CD4-positive, alpha-beta T cell treated with Interleukin-6 at 100 ng/mL for 8 hours (primary cell): ENCODE measurements around the gene RBP2.

ENCODE experiments used
- DNase-seq: peaks from one replicate; pipeline ENCODE4 v3.0.0-alpha.2; 2020; ENCODE audit warnings: mixed read lengths, low spot score

RBP2 gene

GRCh38 chr3:139476348-139476747 is at the start of gene RBP2:
RBP2 (minus strand) TSS chr3:139476516; CDS start chr3:139476459, 57 bp downstream.
- no peak for DNase-seq

GRCh38 chr3:139524841-139525636 is 48.7 kb upstream of the RBP2 start:
- DNase-seq, result no peak

GRCh38 chr3:139523718-139524117 is 47.4 kb upstream of the RBP2 start:
- no peak for DNase-seq

- DNase-seq, result no peak
Measured at GRCh38 chr3:139523166-139523565, 46.9 kb upstream of the RBP2 start.

GRCh38 chr3:139522421-139522820 is 46.1 kb upstream of the RBP2 start:
- no peak for DNase-seq

- DNase-seq, result no peak
Measured at GRCh38 chr3:139521816-139522215, 45.5 kb upstream of the RBP2 start.

DNA sequence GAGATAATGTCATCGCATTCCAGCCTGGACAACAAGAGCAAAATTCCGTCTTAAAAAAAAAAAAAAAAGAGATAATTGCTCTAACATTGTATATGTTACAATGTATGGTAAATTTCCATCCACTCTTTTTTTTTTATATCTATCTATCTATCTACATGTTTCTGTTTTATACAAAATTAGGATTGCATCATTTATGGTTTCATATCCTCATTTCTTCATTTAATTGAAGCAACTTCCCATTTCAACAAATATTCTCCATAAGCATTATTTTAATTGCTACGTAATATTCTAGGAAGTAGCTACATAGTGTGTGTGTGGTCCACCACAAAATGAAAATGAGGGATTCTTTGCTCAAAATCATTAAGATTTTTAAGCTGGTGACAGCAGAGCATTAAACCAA is 44.8 kb upstream of the RBP2 start:
- no peak for DNase-seq

DNA sequence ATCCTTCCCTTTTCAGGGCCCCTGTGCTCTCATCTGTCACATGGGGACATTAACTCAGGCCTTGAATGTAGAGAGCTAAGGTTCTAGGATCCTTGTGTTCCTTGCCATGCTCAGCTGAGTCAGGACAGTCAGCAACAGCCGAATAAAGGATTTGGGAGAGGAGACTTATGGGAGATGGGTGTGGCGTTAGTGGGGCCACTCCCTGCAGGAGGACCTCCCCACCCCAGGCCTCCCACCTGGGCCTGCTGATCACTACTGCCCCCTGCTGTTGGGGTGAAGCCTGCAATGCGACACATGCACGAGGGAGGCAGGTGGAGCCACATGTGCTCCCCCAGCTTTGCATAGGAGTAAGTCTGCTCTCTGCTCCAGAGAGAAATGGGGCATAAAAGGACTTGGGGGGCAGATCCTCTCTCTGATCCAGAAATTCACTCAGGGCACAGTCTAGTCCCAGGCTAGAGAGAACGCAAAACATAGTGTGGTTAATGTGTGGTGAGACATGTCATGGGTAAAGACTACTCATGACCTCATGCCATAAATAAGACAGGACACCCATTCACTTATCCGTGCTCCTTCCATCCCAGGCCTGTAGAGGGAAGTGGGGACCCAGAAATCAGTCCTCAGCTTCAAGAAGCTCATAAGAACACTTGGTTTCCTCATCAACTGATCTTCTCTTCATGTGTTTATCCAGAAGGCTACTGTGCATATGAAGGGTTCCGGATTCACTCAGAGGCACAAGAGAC is 43.9 kb upstream of the RBP2 start:
- DNase-seq, result no peak

DNA sequence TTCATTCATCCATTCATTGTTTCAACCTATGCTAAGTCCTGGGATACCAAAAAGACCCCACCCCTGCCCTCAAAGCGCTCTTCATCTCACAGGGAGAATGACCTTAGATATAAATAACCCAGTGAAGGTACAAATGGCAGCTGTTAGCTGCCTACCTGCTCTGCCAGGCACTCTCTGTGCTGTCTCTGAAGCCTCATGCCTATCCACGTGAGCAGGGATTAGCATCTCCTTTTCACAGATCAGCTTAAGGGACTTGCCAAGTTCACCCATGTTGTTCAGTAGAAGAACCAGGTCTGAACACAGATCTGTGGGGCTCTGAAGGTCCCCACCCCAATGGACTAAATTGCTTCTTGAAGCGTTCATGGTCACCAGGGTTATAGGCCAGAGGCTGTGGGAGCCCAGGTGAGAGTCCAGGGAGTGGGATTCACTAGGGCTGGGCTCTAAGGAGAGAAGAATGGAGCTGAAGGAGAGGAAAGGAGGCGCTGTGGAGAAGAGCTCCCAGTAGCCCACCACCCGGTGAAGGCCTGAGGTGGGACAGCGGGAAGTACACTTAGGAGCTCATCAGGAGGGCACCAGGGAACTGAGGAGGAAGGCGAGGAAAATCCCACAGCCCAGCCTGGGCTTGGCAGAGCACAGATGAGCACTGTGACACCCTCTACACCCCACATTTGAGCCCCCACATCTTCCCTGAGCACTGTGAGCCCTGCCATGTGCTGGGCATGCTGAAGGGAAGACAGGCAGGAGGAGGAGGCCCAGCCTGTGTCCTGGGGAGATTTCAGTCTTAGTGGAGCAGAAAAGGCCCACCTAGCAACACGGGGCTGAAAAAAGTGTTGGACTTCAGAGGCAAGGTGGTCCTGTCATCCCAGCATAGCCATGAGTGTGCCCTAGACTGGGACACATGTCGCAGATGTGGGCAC is 42.9 kb upstream of the RBP2 start:
- DNase-seq, result no peak

GRCh38 chr3:139518306-139518705 is 42.0 kb upstream of the RBP2 start:
- no peak for DNase-seq

DNA sequence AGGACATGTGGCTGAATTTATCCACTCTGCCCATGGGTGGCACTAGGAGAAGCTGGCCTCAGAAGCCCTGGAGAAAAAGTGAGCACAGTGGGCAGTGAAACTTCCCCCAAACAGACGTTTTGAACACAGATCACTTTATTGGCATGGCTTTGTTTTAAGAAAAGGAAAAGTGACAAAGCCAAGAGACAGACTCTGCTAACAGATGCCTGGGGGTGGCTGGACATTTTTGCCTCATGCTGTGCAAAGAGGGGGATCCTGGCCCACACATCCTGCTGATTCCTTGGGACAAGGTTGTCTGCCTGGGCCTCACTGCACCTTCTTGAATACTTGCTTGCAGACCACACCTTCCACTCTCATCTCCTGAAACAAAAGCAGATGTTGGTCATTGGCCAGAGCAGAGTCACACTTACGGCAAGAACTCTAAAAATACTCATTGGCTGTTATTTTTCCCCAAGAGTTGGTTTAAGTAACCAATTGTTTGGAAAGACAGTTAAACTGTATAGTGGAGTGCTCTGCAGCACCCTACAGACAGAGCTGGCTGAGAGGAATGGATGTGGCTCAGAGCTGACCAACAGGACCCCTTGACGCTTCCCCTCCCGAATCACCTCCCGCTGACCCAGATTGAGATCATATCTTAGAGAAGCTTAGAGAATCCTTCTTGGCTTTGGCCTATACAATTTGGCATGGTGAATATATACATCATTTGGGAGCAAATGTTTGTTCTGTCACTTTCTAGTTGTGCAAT is 41.2 kb upstream of the RBP2 start:
- no peak for DNase-seq

GRCh38 chr3:139514741-139515140 is 38.4 kb upstream of the RBP2 start:
- DNase-seq, result no peak

- DNase-seq, result no peak
Measured at GRCh38 chr3:139509631-139510030, 33.3 kb upstream of the RBP2 start.

DNA sequence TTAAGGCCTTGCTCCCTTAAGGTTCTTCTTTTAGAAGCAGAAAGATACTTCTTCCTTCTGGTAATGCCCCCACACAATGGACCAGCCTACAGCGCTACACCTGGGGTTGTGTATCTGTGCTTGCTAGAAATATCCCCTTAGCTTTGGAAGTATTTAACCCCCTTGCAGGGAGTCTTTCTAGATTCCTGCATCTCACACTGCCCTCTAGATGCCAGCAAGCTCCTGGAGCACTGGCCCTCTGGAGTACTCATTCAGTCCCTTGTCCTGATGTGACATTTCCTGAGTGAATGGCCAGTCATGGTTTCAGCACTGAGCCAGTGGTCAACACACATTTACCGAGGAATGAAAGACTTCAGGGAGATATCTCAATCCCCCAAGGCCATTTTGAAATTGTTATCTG is 30.4 kb upstream of the RBP2 start:
- no peak for DNase-seq

DNA sequence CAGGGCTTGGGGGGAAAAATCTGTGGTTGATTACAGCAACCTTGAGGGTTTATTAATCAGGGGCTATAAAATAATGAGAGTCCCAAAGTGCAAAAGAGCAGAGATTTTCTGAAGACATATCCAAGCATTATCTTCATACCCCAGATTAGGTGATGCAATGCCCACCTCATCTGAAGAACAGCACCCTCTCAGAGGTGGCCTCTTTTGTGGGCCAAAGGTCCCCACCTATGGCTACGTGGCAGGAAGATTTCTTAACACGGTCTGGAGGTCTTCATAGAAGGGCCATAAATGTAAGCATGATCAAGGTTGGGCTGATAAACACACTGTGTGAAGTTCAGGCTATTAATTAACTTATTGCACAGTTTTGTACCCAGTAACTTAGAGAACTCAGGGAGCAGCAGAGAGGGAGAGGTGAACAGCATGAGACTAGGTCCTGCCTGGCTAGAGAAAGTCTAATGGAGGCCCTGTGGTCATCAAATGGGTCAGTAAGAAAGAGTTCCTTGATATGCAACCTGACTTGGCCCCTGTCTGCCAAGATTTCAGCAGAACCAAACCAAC is 29.6 kb upstream of the RBP2 start:
- DNase-seq, result no peak

DNA sequence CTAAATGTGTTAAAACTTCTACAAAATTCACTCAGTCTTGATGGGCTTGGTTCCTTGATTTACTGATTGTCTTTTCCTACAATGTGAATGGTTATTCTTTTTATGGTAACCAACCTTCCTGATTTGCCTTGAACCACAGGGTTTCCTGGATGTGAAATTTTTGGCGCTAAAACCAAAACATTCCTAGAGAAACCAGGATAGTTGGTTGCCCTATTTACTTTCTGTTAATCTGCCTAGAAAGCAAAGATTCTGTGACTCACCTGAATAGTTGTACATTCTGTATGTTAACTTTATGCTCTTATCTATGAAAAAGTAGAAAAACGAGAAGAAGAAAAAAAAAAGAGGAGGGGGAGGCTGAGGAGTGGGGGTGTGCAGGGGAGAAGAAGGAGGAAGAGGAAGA is 23.2 kb upstream of the RBP2 start:
- no peak for DNase-seq

DNA sequence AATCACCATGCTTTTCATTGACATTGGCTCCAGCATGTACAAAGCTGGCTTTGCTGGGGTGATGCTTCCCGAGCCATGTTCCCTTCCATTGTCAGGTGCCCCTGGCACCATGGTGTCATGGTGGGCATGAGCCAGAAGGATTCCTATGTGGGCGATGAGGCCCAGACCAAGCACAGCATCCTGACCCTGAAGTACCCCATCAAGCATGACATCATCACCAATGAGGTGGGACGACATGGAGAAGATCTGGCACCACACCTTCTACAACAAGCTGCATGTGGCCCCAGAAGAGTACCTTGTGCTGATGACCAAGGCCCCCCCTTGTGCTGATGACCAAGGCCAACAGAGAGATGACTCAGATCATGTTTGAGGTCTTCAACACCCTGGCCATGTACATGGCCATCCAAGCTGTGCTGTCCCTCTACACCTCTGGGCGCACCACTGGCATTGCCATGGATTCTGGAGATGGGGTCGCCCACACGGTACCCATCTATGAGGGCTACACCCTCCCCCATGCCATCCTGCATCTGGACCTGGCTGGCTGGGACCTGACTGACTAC is 17.6 kb upstream of the RBP2 start:
- no peak for DNase-seq

- no peak for DNase-seq
Measured at GRCh38 chr3:139491966-139492365, 15.7 kb upstream of the RBP2 start.

GRCh38 chr3:139491027-139491700 is 14.8 kb upstream of the RBP2 start:
- DNase-seq, result no peak

GRCh38 chr3:139482206-139482605 is 5.9 kb upstream of the RBP2 start:
- DNase-seq, result no peak

GRCh38 chr3:139481116-139481515 is 4.8 kb upstream of the RBP2 start:
- no peak for DNase-seq
